Endothelial cell of umbilical vein (primary cell): ENCODE data around the gene VLDLR. TPM values are rescaled to one million over a fixed set of nuclear protein-coding genes. Genes with fewer than 3 reads are reported as not detected.

ENCODE experiments used
- BruUV-seq: library from RNA; stranded (reverse); fragments of 400-500 nt; replicated peaks from 2 replicates; lab custom pipeline; 2021; lab: Mats Ljungman, UMichigan
- CTCF ChIA-PET: fragments of 300-600, 350-600 bp; sonication (Branson Sonifier 250); formaldehyde crosslinking; loops from one replicate; lab custom pipeline; 2021; ENCODE audit warnings: antibody characterized with exemption, inconsistent platforms; lab: Charles Lee
- POLR2A ChIA-PET: fragments of 300-600, 350-600 bp; sonication (Branson Sonifier 250); formaldehyde crosslinking; loops from one replicate; lab custom pipeline; 2021; ENCODE audit warnings: antibody characterized with exemption, inconsistent platforms; lab: Charles Lee
- DNase-seq: peaks from one replicate; pipeline ENCODE4 v3.0.0-alpha.2; 2011; ENCODE audit warnings: low read depth, low spot score
- FAIRE-seq: peaks from 2 replicates; lab custom pipeline; 2011; peaks lifted over from hg19 to GRCh38; lab: Jason Lieb, UNC
- H2AFZ ChIP-seq: 2 replicates; pipeline ENCODE4 v1.6.0; 2012; ENCODE audit warnings: low read depth, low read length, control low read depth, inconsistent platforms
- H3K27ac ChIP-seq: 2 replicates; pipeline ENCODE4 v1.5.1; 2011; ENCODE audit warnings: low read depth, mild to moderate bottlenecking, control low read depth, low read length, moderate library complexity; ENCODE audit not compliant: insufficient read depth
- H3K27me3 ChIP-seq, 2 experiments: 2 replicates each; pipeline versions ENCODE4 v1.6.0 to v1.6.1; 2011; ENCODE audit warnings: low read length in 2 of 2, mixed read lengths in 1 of 2; ENCODE audit not compliant: control insufficient read depth in 2 of 2, insufficient read depth in 2 of 2
- H3K36me3 ChIP-seq, 2 experiments: 2 replicates in 1 of 2; 3 replicates in 1 of 2; pipeline ENCODE4 v1.5.1; 2011; ENCODE audit warnings: low read length in 2 of 2, mild to moderate bottlenecking in 1 of 2, moderate library complexity in 1 of 2; ENCODE audit not compliant: control insufficient read depth in 2 of 2, insufficient read depth in 2 of 2; ENCODE audit errors: extremely low read depth in 1 of 2
- H3K4me1 ChIP-seq: 3 replicates; pipeline ENCODE4 v1.5.1; 2011; ENCODE audit warnings: mild to moderate bottlenecking, low read length; ENCODE audit not compliant: control insufficient read depth, insufficient read depth; ENCODE audit errors: extremely low read depth
- H3K4me2 ChIP-seq: 2 replicates; pipeline ENCODE4 v1.6.1; 2011; ENCODE audit warnings: low read length, control low read depth, mixed read lengths; ENCODE audit not compliant: insufficient read depth
- H3K4me3 ChIP-seq, 3 experiments: fragments of 200-600 bp in 1 of 3; sonication (generic), shearing (Covaris generic) in 1 of 3; replicated peaks in 1 of 3; 2 replicates each; pipeline ENCODE4 v1.5.1; 2011 to 2016; ENCODE audit warnings: control low read depth in 3 of 3, low read length in 3 of 3, mild to moderate bottlenecking in 2 of 3, inconsistent platforms in 1 of 3, low read depth in 1 of 3, moderate library complexity in 1 of 3; ENCODE audit not compliant: insufficient read depth in 1 of 3
- H3K79me2 ChIP-seq: 2 replicates; pipeline ENCODE4 v1.6.0; 2012; ENCODE audit warnings: low read length, inconsistent platforms; ENCODE audit not compliant: control insufficient read depth, insufficient read depth
- H3K9ac ChIP-seq: replicated peaks from 2 replicates; pipeline ENCODE3; 2011; ENCODE audit warnings: low read length, control low read depth; ENCODE audit not compliant: insufficient read depth; ENCODE audit errors: extremely low read depth
- H3K9me1 ChIP-seq: replicated peaks from 3 replicates; pipeline ENCODE4 v1.6.0; 2011; ENCODE audit warnings: mild to moderate bottlenecking, low read length; ENCODE audit not compliant: control insufficient read depth, insufficient read depth; ENCODE audit errors: extremely low read depth
- H3K9me3 ChIP-seq: replicated peaks from 2 replicates; pipeline ENCODE4 v1.5.1; 2012; ENCODE audit warnings: low read length, inconsistent platforms; ENCODE audit not compliant: control insufficient read depth, insufficient read depth
- H4K20me1 ChIP-seq: replicated peaks from 2 replicates; pipeline ENCODE3; 2011; ENCODE audit warnings: mild to moderate bottlenecking, low read length; ENCODE audit not compliant: control insufficient read depth, insufficient read depth; ENCODE audit errors: extremely low read depth
- CTCF ChIP-seq, 2 donors: IDR thresholded peaks; 1 replicate in 1 of 2; 2 replicates in 1 of 2; pipeline ENCODE4 v1.5.1; 2011; ENCODE audit warnings: low read length in 2 of 2, mild to moderate bottlenecking in 2 of 2, moderate library complexity in 2 of 2, control low read depth in 1 of 2, inconsistent platforms in 1 of 2, low read depth in 1 of 2; ENCODE audit not compliant: insufficient read depth in 1 of 2; ENCODE audit errors: extremely low read depth in 1 of 2
- FOS ChIP-seq: IDR thresholded peaks from 2 replicates; pipeline ENCODE4 v1.6.1; 2011; ENCODE audit warnings: mild to moderate bottlenecking, low read length, moderate library complexity, borderline replicate concordance; ENCODE audit not compliant: insufficient read depth
- GATA2 ChIP-seq: IDR thresholded peaks from 2 replicates; pipeline ENCODE4 v1.7.0; 2011; ENCODE audit warnings: low read depth, mild to moderate bottlenecking, moderate library complexity, mixed read lengths, low read length; ENCODE audit not compliant: insufficient read length, insufficient read depth
- JUN ChIP-seq: IDR thresholded peaks from 2 replicates; pipeline ENCODE4 v1.6.1; 2011; ENCODE audit warnings: borderline replicate concordance, low read depth; ENCODE audit not compliant: insufficient read length, insufficient read depth
- MAX ChIP-seq: IDR thresholded peaks from 2 replicates; pipeline ENCODE4 v1.6.1; 2011; ENCODE audit not compliant: insufficient read depth, insufficient read length
- MYC ChIP-seq: IDR thresholded peaks from one replicate; pipeline ENCODE4 v1.6.1; 2011; ENCODE audit warnings: mild to moderate bottlenecking, low read depth, low read length
- POLR2A ChIP-seq: IDR thresholded peaks from 2 replicates; pipeline ENCODE4 v1.6.1; 2012; ENCODE audit warnings: low read depth, mild to moderate bottlenecking, control low read depth, low read length
- POLR2AphosphoS5 ChIP-seq: IDR thresholded peaks from 2 replicates; pipeline ENCODE4 v1.6.1; 2012; ENCODE audit warnings: low read depth, mild to moderate bottlenecking, control low read depth, low read length, moderate library complexity; ENCODE audit not compliant: insufficient read depth
- dilution Hi-C: fragments of 300-500 bp; cut with MboI; formaldehyde crosslinking; loops from one replicate; pipeline ENCODE4 v1.15.0; 2019; ENCODE audit warnings: low sequenced_read_pairs; ENCODE audit not compliant: extremely low pct_ligation_motif_present
- intact Hi-C: fragments of 100-400 bp; cut with micrococcal nuclease; formaldehyde crosslinking; loops from one replicate; pipeline ENCODE4 v1.10.0; 2022
- polyA plus RNA-seq, 4 experiments: library from polyadenylated mRNA; depleted of rRNA in 3 of 4; stranded (reverse) in 3 of 4; unstranded in 1 of 4; fragments of >200 nt; gene quantifications; 2 replicates each; pipeline versions ENCODE4 v1.2.1 to v1.2.3, GENCODE V29; 2011 to 2012; ENCODE audit warnings: missing spikeins in 1 of 4
- total RNA-seq: library from RNA; stranded (reverse); gene quantifications from 2 replicates; pipeline ENCODE4 v1.2.3, GENCODE V29; 2021

Gene VLDLR
- total and polyA plus RNA-seq, 2 donors (not counting 3 experiments of a cell fraction or from before 2014, with no cell fraction given) = 0.47 to 2.5 TPM

GRCh38 chr9:2640570-2640969 lies 19.0 kb downstream of the VLDLR start:
- H3K9me1 ChIP-seq = no peaks in the 10 kb centered on the region
- no peak overlapping the region for H3K9ac ChIP-seq
- H3K79me2 ChIP-seq = no peaks in the 10 kb centered on the region
- H3K4me3 ChIP-seq = no peak overlapping the region
- no peak overlapping the region for H3K27ac ChIP-seq
- no peak overlapping the region for H3K4me2 ChIP-seq
- no TSS peak for BruUV-seq
- dilution Hi-C loops (no loop called here), intact Hi-C loops (no loop called here)
- H2AFZ ChIP-seq = no peak overlapping the region
- H3K36me3 ChIP-seq = no peaks in the 10 kb centered on the region
- no peak for DNase-seq
- ChIA-PET CTCF (no interaction called here), POLR2A (no interaction called here)
- H3K9me3 ChIP-seq = no peaks in the 10 kb centered on the region
- H3K27me3 ChIP-seq = no peaks in the 10 kb centered on the region
- FAIRE-seq = no peak
- H4K20me1 ChIP-seq = no peaks in the 10 kb centered on the region
- H3K4me1 ChIP-seq = no peaks in the 10 kb centered on the region
- TF ChIP-seq POLR2A = no peak
- no peak for TF ChIP-seq MAX
- TF ChIP-seq CTCF (IDR thresholded peaks at IDR 0.05; ENCODE audit: extremely low read depth in 1 of 2, insufficient read depth in 1 of 2, low read depth in 1 of 2, low read length in 2 of 2) = no peak
- no peak for TF ChIP-seq JUN
- no peak for TF ChIP-seq FOS
- no peak for TF ChIP-seq MYC

DNA sequence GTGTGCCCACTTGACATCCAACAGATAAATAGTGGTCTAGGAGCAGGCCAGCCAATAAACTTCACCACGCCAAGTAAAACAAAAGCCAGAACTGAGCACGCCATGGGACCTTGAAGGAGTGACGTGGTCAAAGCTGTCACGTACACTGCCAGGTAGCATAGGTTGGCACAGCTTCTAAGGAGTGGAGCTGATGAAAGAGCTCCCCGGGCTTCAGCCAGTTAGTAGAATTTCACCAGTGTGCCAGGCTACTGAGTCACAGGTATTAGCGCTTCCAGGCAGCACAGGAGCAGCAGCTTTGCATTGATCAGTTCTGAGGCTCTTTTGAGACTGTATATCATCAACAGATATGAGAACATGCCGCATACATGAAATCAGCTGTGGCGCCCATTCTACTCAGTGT lies 19.4 kb downstream of the VLDLR start:
- H3K9ac ChIP-seq = no peak overlapping the region
- CTCF ChIA-PET = no interaction called here
- BruUV-seq = no TSS peak
- H3K27me3 ChIP-seq = no peaks in the 10 kb centered on the region
- H3K4me3 ChIP-seq = no peak overlapping the region
- H3K9me1 ChIP-seq = no peaks in the 10 kb centered on the region
- H3K4me1 ChIP-seq = no peaks in the 10 kb centered on the region
- DNase-seq (no peak), FAIRE-seq (no peak)
- H3K4me2 ChIP-seq = no peak overlapping the region
- POLR2A ChIA-PET = no interaction called here
- no peaks in the 10 kb centered on the region for H3K36me3 ChIP-seq
- H3K79me2 ChIP-seq = no peaks in the 10 kb centered on the region
- intact Hi-C loops = no loop called here
- no peaks in the 10 kb centered on the region for H3K9me3 ChIP-seq
- no peaks in the 10 kb centered on the region for H4K20me1 ChIP-seq
- dilution Hi-C loops = no loop called here
- TF ChIP-seq POLR2AphosphoS5 (no peak), GATA2 (no peak), JUN (no peak)
- H3K27ac ChIP-seq = no peak overlapping the region
- H2AFZ ChIP-seq = no peak overlapping the region
